NT2/D1 (cell line): ENCODE data around the gene ACSF3.

Source experiments
- SUZ12 ChIP-seq: IDR thresholded peaks from 2 replicates; pipeline ENCODE4 v1.6.1; 2011; ENCODE audit not compliant: insufficient read length, insufficient read depth; ENCODE audit errors: extremely low read depth
- YY1 ChIP-seq: IDR thresholded peaks from 2 replicates; pipeline ENCODE4 v1.6.1; 2011; ENCODE audit not compliant: insufficient read length, insufficient read depth
- ZNF274 ChIP-seq: IDR thresholded peaks from 2 replicates; pipeline ENCODE4 v1.6.1; 2011; ENCODE audit warnings: mild to moderate bottlenecking, low read depth, low read length

GRCh38 chr16:89119661-89120141 lies 26.0 kb downstream of the ACSF3 start:
- TF ChIP-seq ZNF274 (no peak), YY1 (no peak), SUZ12 (no peak)
